NT2/D1 (cell line): Measurements from ENCODE around the gene PRMT7.

Source experiments
- DNase-seq: peaks from one replicate; pipeline ENCODE4 v3.0.0-alpha.2; 2011; ENCODE audit warnings: low read depth, low spot score
- H3K27me3 ChIP-seq: 2 replicates; pipeline ENCODE4 v1.6.0; 2011; ENCODE audit warnings: mild to moderate bottlenecking; ENCODE audit not compliant: insufficient read length, insufficient read depth
- H3K36me3 ChIP-seq: 2 replicates; pipeline ENCODE4 v1.6.1; 2011; ENCODE audit warnings: mild to moderate bottlenecking, low read length, mixed read lengths; ENCODE audit not compliant: insufficient read depth, insufficient read length
- H3K4me1 ChIP-seq: 2 replicates; pipeline ENCODE4 v1.5.1; 2011; ENCODE audit not compliant: insufficient read depth, insufficient read length
- H3K4me3 ChIP-seq: 2 replicates; pipeline ENCODE4 v1.5.1; 2011; ENCODE audit warnings: low read depth; ENCODE audit not compliant: insufficient read length
- H3K9ac ChIP-seq: 2 replicates; pipeline ENCODE4 v1.6.0; 2011; ENCODE audit warnings: low read depth; ENCODE audit not compliant: insufficient read length
- H3K9me3 ChIP-seq: 2 replicates; pipeline ENCODE4 v1.5.1; 2011; ENCODE audit warnings: mild to moderate bottlenecking, low read length; ENCODE audit not compliant: insufficient read depth
- SUZ12 ChIP-seq: IDR thresholded peaks from 2 replicates; pipeline ENCODE4 v1.6.1; 2011; ENCODE audit not compliant: insufficient read length, insufficient read depth; ENCODE audit errors: extremely low read depth
- YY1 ChIP-seq: IDR thresholded peaks from 2 replicates; pipeline ENCODE4 v1.6.1; 2011; ENCODE audit not compliant: insufficient read length, insufficient read depth
- ZNF274 ChIP-seq: IDR thresholded peaks from 2 replicates; pipeline ENCODE4 v1.6.1; 2011; ENCODE audit warnings: mild to moderate bottlenecking, low read depth, low read length

PRMT7 gene

GRCh38 chr16:68377667-68378393 lies 67.0 kb downstream of the PRMT7 start:
- Histone ChIP-seq H3K36me3 (no peaks in the 10 kb centered on the region), H3K9me3 (no peaks in the 10 kb centered on the region), H3K4me3 (no peak overlapping the region), H3K27me3 (no peaks in the 10 kb centered on the region), H3K4me1 (peaks cover 17% of the 10 kb centered on the region), H3K9ac (no peak overlapping the region)
- TF ChIP-seq ZNF274 (no peak), YY1 (no peak), SUZ12 (no peak)
- DNase-seq = no peak

- no peaks in the 10 kb centered on the region for H3K36me3 ChIP-seq
- no peak overlapping the region for H3K4me3 ChIP-seq
- no peak for DNase-seq
- no peaks in the 10 kb centered on the region for H3K27me3 ChIP-seq
- H3K9ac ChIP-seq = no peak overlapping the region
- peaks cover 25% of the 10 kb centered on the region for H3K4me1 ChIP-seq
- no peaks in the 10 kb centered on the region for H3K9me3 ChIP-seq
- TF ChIP-seq SUZ12 (no peak), ZNF274 (no peak), YY1 (no peak)
These were observed 67.9 kb downstream of the PRMT7 start for GRCh38 chr16:68378436-68379415.

DNA sequence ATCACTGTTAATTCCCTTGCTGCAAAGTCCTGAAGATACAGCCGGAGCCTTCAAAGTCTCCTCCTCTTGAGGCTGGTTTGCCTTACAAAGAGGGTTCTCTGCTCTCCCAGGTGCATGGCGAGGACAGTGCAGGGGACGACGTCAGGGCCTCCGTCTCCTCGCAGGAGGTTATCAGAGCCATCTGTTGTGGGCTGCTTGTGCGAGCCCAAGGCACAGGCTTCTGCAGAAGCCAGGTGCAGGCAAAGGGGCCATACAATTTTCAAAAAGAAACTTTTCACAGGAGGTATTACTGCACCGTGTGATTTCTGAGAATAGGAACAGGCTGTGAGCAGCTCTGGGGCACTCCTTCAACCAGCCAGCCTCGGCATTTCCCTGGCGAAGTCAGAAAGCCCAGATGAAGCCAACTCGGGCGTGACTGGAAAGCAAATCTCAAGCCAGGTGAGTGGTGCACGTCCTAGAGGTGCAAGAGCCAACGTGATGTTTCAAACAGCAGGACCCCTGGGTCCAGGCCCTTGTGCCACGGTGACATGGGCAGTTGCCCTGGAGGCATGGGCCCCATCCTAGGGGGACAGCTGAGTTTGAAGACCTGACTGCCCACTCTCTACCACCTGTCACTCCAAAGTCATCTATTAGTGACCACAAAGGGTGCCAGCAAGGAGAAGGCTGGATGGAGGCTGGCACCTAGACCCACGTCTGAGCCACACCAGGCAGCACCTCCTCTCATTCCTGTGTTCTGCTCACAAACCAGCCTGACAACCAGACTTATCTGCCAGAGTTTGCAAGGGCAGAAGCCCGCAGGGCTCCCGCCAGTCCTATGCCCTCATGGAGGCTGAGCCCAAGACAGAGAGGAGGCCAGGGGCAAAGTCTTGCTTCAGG lies 68.9 kb downstream of the PRMT7 start:
- no peak for TF ChIP-seq ZNF274
- TF ChIP-seq YY1 = no peak
- no peak for TF ChIP-seq SUZ12
- Histone ChIP-seq H3K36me3 (no peaks in the 10 kb centered on the region), H3K27me3 (no peaks in the 10 kb centered on the region), H3K4me1 (peaks cover 28% of the 10 kb centered on the region), H3K9me3 (no peaks in the 10 kb centered on the region), H3K9ac (no peak overlapping the region), H3K4me3 (no peak overlapping the region)
- no peak for DNase-seq

- H3K36me3 ChIP-seq = no peaks in the 10 kb centered on the region
- DNase-seq = no peak
- no peak for TF ChIP-seq YY1
- no peak for TF ChIP-seq ZNF274
- TF ChIP-seq SUZ12 = no peak
- no peaks in the 10 kb centered on the region for H3K27me3 ChIP-seq
- H3K4me3 ChIP-seq = no peak overlapping the region
- H3K9ac ChIP-seq = no peak overlapping the region
- H3K4me1 ChIP-seq = peaks cover 27% of the 10 kb centered on the region
- H3K9me3 ChIP-seq = no peaks in the 10 kb centered on the region
These were observed 69.5 kb downstream of the PRMT7 start for GRCh38 chr16:68380348-68380670.

GRCh38 chr16:68380676-68381362 lies 70.0 kb downstream of the PRMT7 start:
- Histone ChIP-seq H3K27me3 (no peaks in the 10 kb centered on the region), H3K9ac (no peak overlapping the region), H3K4me1 (peaks cover 29% of the 10 kb centered on the region), H3K9me3 (no peaks in the 10 kb centered on the region), H3K4me3 (no peak overlapping the region), H3K36me3 (no peaks in the 10 kb centered on the region)
- TF ChIP-seq ZNF274 = no peak
- TF ChIP-seq SUZ12 = no peak
- no peak for TF ChIP-seq YY1
- DNase-seq = no peak

GRCh38 chr16:68381363-68381724 lies 70.5 kb downstream of the PRMT7 start:
- no peak overlapping the region for H3K9ac ChIP-seq
- no peak for TF ChIP-seq SUZ12
- no peak for TF ChIP-seq ZNF274

More at GRCh38 chr16:68381363-68381724, 70.5 kb downstream of the PRMT7 start:
- Histone ChIP-seq H3K27me3 (no peaks in the 10 kb centered on the region), H3K9me3 (no peaks in the 10 kb centered on the region), H3K4me3 (no peak overlapping the region), H3K4me1 (peaks cover 29% of the 10 kb centered on the region), H3K36me3 (no peaks in the 10 kb centered on the region)
- DNase-seq = no peak
